Hair follicular keratinocyte (primary cell): Measurements from ENCODE around the gene ACBD5. TPM values are rescaled to one million over a fixed set of nuclear protein-coding genes. Genes with fewer than 3 reads are reported as not detected.

Experiments used
- total RNA-seq: library from RNA; depleted of rRNA; stranded (reverse); fragments of >200 nt; gene quantifications from 2 replicates; pipeline ENCODE4 v1.2.3, GENCODE V29; 2015

ACBD5 gene
- 10.5 and 10.8 TPM in 2 replicates for total RNA-seq

GRCh38 chr10:27240212-27241009 is at the start of gene ACBD5:
TSS of gene ACBD5 (minus strand) at chr10:27240797. CDS start at chr10:27240688, 109 bp downstream.

GRCh38 chr10:27155066-27155754 is 85.4 kb downstream of the ACBD5 start, which contains the start of gene MASTL:
TSS of gene MASTL (plus strand) at chr10:27155352. CDS start at chr10:27155427, 75 bp downstream.

Other genes starting within 250 kb of the ACBD5 start
- 2.2 and 2.7 TPM in 2 replicates for gene ANKRD26, start 140.3 kb downstream of the ACBD5 start, total RNA-seq
- 78.3 and 82.3 TPM in 2 replicates for gene YME1L1, start 86.4 kb downstream of the ACBD5 start, total RNA-seq
- 8.8 and 13.0 TPM in 2 replicates for gene MASTL, start 85.4 kb downstream of the ACBD5 start, total RNA-seq